NOMO-1 (cell line): ENCODE measurements around the gene LPIN2.
"Not testable (repeated sequence)": the region's sequence is repeated elsewhere in the genome, so short reads cannot be mapped to it uniquely, and the experiment has no call there.

Experiments used
- DNase-seq, 2 experiments: peaks; one replicate each; lab custom pipeline; 2025; ENCODE audit not compliant: unreplicated experiment in 2 of 2; lab: John Stamatoyannopoulos, UW

LPIN2 gene

DNA sequence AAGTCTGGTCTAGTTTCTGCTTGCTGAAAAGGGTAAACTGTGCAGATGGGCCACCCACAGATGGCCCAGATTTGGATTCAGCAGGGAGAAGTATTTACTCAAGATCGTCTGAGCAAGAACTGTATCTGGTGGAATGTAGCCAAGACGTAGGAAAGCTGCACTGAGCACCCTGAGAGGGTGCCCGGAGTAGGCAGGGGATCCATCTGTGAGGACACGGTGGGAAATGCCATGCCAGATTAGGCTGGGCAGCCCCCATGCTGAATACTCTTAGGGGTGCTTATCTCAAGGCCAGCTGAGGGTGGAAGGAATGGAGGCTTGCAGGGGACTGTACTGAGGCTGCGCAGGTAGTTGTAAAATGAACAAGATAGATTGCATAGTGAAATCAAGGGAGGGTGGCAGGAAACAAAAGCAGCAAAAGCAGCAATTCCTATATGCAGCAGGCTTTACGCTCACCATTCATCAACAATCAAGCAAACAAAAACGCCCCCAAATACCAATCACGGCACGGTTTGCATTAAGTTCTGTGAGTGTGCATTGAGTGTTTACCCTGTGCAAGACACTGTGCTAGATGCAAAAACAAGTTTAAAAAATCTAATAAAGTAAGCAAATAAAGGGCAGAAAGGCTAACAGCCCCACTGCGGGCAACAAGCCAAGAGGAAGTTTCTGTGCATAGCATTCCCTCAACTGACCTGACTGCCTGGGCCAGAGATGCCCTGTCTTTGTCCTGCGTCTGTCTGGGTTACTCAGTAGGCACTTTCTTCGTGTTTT, 32.2 kb upstream of the LPIN2 start:
- peak; percentile 2 to 9 for DNase-seq

DNA sequence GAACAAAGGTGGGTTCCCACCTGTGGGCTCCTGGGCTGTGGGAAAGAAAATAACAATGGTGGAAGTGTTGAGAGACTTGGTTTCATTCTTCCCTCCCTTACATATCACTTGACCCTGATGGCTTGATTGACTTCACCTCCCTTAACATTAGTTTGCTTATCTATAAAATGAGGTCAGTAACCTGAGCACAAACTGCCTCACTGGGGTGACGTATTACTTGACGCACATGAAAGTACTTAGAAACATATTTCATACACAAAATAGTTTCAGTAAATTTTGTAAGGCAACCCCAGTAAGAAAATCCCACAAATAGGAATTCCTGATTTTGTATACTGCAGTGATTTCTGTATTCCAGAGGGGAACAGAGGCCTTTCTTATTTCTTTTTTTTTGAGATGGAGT, 29.4 kb upstream of the LPIN2 start:
- DNase-seq = no peak

DNA sequence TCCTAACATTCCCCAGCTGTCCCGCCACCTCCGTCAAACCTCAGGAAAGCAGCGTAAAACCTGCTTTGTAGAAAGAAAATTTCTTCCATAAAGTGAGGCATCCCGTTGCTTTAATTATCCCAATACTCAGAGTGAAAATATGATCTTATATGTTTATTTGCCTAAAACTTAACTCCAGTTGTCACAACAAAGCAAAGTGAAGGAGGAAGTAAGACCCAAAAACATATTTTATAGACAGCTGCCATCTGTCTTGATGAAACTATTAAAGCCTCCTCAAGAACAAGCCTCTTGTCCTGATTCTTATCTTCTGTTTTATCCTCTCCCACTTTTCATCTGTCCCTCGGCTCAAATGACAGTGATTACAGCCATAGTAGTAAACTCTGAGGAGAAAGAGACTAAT, 28.9 kb upstream of the LPIN2 start:
- no peak for DNase-seq

DNA sequence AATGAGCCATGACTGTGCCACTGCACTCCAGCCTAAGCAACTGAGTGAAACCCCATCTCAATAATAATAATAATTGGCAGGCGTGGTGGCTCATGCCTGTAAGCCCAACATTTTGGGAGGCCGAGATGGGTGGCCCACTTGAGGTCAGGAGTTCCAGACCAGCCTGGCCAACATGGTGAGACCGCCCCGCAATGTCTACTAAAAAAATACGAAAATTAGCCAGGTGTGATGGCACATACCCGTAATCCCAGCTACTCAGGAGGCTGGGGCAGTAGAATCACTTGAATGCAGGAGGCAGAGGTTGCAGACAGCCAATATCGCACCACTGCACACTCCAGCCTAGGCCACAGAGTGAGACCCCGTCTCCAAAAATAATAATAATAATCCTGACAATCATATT, 27.9 kb upstream of the LPIN2 start:
- no peak for DNase-seq

DNA sequence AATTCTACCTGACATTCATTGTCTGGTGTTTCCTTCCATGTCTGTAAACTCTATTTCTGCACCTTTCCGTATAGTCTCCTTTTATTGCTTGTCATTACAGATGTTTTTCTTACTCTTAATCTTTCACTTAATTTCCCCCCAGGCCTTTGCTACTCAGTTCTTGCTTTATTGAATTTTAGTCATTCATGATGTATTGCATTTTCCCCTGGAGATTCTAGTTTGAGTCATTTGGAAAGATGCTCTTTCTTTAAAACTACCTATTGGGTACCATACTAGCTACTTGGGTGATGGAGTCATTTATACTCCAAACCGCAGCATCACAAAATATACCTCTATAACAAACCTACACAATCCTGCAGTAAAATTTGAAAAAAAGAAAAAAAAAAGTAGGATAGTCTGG, 27.2 kb upstream of the LPIN2 start:
- DNase-seq = no peak

DNA sequence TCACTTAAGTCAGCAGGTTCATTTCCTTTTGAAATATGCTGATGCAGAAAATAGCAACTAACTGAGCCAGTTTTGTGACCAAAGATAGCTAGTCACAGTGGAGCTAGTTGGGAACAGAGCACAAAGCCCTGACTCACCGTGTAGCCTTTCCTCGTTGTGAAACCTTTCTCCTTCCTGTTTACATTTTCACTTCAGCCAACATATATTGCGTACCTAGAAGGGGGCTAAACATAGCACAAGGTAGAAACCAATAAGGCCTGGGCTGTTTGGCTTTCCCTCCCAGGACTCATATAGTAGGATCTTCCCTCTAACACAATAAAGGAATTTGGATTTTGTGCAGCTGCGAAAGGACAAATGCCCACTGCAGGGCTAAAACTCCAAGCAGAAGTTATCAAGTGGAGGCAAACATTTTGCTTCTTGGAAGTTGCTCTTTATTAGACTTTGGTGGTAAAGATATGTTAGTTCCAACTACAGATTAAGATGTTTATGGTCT, 24.5 kb upstream of the LPIN2 start:
- peak; percentile 44 to 82 for DNase-seq

DNA sequence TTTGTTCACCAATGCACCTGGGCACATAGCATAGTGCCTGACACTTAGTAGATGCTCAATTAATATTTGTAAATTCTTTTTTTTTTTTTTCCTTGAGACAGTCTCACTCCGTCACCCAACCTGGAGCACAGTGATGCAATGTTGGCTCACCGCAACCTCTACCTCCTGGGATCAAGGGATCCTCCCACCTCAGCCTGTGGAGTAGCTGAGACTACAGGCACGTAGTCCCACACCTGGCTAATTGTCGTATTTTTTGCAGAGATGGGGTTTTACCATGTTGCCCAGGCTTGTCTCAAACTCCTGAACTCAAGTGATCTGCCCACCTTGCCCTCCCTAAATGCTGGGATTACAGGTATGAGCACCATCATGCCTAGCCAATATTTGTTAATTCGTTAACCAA, 23.2 kb upstream of the LPIN2 start:
- no peak for DNase-seq

DNA sequence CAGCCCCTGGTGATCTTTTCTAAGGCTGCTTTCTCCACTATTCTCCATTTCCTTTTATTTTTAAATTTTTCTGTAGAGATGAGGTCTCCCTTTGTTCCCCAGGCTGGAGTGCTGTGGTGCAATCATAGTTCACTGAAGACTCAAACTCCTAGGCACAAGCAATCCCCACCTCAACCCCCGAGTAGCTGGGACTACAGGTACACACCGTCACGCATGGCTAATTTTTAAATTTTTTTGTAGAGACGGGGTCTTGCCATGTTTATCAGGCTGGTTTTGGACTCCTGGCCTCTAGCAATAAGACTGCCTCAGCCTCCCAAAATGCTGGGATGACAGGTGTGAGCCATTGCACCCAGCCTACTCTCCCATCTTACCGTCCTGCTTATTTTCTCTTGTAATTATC, 22.7 kb upstream of the LPIN2 start:
- no peak for DNase-seq

DNA sequence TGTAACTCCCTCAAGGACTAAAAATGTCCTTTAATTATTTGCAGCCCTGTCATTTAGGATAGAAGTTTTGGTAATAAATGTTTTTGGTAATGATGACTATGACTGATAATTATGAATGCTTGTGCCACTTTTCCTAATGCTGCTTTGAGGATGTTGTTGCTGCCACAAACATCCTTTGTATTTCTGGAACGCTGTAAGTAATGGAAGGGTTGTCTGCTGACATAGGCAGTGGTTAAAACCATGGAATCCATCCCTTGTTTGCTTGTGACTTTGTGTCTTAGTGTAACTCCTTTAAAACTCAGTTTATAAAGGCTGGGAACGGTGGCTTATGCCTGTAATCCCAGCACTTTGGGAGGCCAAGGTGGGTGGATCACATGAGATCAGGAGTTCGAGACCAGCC, 19.8 kb upstream of the LPIN2 start:
- DNase-seq = no peak

DNA sequence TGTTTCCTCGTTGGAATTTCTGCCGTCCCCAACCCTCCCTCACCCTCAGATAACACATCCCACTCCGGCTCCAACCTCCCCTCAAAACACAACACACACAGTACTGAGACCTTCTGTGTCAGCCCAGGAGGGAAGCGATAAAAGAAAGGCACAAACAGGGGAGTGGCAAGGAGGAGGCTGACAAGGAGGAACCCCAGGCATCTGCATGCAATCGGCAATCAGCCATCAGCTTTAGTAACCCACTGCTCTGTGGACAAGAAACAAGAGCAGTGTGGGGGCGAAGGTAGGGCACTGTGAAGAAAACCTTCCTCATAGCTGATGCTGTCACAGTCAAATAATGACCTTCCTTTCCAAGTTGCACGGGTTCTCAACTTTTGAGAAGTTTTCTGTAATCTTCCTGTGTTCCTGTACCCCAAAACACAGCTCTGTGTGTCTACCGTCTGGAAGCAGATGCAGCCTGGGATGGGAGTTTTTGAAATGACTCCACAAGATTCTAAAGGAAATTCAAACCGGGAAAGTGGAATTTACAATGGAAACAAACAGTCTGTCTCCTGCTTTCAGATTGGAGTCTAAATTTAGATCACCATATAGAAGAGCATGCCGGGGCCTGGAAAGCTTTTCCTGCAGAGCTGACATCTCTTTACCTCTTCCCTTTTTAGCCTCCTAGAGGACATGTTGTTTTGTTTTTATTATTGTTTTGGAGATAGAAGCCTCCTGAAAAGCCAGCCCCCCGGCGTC, 16.4 kb upstream of the LPIN2 start:
- peak in 1 of 2 experiments; percentile 54 for DNase-seq

DNA sequence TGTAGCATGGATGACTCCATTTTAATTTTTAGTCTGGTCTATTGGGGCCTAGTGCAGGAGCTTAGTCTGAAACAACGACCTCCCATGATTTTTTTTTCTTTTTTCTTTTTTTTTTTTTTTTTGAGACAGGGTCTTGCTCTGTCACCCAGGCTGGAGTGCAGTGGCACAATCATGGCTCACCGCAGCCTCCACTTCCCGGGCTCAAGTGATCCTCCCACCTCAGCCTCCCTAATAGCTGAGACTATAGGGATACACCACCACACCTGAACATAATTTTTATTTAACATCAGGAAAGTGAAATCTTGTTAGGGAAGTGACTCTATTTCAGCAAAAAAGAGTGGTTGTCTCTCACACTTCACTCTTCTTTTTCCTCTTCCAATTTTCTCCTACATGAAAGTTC, 15.2 kb upstream of the LPIN2 start:
- not testable (repeated sequence) for DNase-seq

DNA sequence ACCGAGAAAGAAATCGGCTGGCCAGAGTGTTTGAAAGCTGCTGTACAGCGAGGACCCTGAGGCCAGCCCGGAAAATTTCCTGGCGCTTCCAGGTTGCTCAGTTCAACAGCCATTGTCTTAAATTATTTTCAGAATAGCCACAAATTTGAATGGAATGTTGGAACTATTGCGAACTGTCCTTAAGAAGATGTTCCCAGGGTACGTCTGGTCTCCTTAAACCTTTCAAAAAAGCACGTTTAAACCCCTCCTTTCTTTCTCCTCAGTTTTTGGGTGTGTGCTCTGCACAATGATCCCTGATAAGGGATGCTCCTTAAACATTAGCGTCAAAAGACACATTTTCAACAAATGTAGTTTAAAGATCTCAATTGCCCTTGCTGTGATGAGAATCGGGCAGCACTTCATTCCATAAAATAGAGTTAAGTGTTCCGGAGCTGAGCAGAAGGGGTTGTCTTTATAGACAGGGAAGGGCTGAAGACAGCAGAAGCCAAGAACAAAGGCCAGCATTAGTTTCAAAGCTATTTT, 14.5 kb upstream of the LPIN2 start:
- no peak for DNase-seq

DNA sequence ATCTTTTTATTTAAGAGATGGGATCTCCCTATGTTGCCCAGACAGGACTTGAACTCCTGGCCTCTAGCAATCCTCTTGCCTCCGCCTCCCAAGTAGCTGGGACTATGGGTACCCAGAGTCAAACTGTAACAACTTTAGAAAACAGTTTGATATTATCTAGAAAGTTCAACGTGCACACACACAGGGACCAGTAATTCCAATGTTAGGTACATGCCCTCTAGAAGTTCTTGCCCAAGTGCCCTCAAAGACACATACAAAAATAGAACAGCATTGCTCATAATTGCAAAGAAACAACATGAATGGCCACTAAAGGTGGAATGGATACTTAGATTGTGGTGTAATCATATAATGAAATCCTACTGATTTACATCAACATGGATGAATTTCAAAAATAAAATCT, 12.6 kb upstream of the LPIN2 start:
- no peak for DNase-seq

DNA sequence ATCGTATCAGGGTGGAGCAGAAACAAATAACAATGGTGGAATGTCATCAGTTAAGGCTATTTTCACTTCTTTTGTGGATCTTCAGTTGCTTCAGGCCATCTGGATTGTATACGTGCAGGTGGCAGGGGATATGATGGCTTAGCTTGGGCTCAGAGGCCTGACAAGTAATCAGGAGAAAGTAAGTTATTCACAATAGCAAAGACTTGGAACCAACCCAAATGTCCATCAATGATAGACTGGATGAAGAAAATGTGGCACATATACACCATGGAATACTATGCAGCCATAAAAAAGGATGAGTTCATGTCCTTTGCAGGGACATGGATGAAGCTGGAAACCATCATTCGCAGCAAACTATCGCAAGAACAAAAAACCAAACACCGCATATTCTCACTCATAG, 10.7 kb upstream of the LPIN2 start:
- DNase-seq = not testable (repeated sequence)

DNA sequence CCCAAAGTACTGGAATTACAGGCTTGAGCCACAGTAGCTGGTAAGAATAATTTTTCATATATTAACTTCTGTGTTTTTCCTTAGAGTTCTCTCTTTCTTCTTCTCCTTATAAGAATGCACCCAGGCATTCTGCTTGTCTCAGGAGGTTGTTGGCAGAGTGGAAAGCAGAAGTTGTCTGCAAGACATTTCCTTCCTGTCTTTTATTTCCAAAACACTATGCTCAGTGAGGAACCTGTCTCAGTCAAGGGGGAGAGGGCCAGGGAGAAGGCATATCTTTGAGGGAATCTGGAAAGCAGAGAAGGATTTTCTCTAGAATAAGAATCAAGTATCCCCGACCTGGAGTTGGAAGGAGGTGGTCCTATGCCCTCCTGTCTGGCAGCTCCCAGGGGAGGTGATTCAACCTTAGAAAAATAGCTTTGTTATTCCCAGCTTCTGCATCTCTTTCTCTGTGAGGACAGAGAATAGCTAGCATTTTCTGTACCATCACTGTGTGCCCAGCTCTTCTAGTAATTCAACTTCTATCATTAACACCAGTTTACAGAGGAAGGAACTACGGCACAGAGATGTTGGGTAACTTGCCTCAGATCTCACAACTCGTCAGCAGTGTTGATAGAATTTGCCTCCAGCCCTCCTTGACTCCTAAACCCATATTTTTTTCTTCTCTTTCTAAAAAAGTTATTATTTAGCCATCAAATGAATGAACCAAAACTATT, 3.8 kb upstream of the LPIN2 start:
- peak; percentile 26 to 89 for DNase-seq

DNA sequence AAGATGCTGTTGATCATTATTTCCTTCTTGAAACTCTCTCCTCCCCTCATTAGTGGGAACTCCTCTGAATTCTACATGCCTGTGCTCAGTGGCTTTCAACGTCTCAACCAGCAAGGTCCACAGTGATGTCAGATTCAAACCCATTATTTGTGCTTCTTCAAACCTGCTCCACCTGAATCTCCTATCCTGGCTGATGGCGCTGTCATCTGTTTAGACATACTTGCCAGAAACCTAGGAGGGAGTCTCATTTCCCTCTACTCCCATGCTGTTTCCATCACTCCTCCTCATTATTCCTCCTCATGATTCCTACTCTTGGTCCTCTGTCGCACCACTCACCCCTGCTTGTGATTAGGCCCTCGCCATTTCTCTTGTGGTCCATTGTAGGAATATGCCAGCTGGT, 2.9 kb upstream of the LPIN2 start:
- no peak for DNase-seq

DNA sequence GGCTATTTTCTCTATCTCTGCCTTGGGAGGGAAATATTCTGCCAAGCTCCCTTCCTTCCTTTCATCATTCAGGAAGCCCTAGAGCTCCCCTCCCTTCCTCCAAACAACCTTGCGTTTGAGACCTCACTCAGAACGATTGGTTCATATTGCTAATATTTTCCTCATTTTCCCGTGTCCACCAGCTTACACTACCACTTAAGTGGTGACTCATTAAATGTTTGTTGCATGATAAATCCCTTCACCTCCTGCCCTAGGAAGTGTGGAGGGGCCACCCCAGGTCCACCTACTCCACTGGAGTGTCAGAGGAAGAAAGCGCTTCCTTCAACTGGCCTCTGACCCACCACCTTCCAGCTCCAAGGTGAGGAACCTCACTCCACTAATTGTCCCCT, 2.3 kb upstream of the LPIN2 start:
- no peak for DNase-seq

DNA sequence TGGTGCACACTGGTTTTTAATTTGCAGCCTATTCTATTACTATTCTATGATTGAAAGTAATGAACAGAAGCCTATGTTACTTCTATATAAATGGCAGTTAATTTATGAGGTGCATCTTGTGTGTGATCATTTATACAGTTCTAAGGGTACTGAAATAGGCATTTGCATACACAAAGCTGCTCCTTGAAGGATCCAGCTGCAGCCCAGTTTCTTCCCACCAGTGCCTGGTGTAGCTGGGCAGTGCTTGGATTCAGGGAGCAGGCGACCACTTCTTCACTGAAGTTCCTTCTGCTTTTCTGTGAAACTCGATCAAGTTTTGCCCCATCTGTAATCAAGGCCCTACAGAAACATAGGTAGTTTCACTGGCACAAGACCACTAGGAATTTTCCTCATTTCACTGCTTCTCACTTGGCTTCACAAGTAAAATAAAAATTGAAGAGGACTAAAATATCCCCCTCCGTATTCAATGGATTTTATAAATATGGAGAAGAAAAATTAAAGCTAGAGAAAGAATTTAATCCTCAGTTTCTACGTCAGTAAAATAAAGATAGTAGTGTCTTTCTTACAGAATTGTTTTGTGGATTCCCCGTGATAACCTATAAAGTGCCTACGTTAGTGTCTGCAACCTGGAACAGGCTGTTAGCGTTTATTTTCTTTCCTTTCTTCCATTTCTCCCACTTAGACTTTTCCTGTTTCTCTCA, 1.7 kb upstream of the LPIN2 start:
- DNase-seq = peak in 1 of 2 experiments; percentile 26

DNA sequence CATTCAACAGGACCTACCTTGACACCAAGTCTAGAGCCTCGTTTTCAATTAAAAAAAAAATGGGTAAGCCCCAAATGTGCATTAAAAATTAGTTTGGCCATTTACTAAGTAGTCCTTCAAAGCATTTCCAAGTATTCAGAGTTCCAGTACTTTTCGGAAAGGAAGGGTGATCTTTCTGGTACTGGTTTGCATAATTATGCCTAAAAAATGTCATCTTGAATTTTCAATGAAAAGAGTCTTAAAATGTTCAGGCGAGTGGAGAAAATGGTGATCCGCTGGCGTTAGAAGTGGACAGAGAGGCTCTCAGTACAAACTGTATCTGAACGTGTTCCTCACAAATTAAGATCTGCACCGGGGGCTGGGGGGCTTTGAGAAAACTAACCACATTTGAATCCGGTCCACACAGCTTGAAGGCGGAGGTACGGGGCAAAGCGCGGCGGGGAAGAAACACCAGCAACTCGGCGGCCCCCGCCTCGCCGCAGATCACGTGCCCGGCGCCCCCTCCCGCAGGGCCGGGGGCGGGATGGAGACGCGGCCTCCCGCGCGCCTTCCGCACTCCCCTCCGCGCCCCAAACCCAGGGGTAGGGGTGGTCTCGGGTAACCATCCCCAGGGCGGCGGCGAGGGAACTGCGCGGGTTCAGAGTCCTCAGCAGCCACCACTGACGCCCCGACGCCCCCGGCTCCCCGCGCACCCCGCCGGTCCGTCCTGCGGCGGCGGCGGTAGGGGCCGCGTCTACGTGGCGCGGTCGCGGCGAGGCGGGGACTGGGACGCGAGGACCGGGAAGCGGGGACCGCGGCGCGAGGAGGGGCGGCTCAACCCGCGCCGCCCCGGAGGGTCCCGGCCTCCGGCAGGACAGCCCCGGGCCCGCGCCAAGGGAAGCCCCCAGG, 564 bp downstream of the LPIN2 start:
- peak in 1 of 2 experiments; percentile 29 for DNase-seq

DNA sequence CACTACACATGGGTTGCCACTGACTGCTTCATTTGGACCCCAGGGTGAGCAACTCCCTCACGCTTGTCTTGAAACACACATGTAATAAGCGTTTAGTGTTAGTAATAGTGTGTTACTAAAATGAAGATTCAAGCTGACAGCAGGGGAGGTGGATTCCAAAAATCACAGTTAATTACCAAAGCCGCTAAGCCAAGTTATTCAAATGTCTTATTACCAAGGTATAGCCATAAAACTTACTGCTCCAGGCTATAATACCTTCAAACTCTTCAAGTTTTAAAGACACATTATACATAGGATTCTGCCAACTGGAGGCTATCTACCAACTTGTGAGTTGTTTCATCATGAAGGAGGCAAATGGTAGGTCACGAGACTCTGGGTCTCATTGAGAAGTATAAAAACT, 2.9 kb downstream of the LPIN2 start:
- no peak for DNase-seq
